ENCODE results near the gene COL4A1. TPM values are rescaled to one million over a fixed set of nuclear protein-coding genes. Genes with fewer than 3 reads are reported as not detected.

The COL4A1 gene
- polyA plus RNA-seq, 1 experiment, result 210 TPM

DNA sequence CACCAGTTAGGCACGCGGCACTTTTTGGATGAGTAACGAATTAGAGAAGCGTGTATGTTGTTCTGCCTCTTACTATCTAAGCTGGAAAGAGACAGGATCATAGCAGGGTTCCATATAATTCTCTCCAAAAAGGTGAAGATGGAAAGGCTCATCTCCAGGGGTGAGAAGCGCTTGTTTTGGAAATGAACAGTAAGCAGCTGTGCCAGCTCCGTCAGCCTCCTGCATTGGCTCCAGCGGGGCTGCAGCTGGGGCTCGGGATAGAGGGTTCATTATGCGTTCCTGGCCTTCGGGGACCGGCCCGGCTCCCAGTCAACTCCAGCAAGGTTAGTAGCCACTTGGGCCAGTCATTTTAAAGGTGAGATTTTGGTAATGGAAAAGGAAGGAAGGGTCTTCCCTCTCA, 155.5 kb downstream of the COL4A1 start:
- no peak for DNase-seq (ENCODE audit: low read depth, low spot score)
- TF ChIP-seq, protein P1, sequence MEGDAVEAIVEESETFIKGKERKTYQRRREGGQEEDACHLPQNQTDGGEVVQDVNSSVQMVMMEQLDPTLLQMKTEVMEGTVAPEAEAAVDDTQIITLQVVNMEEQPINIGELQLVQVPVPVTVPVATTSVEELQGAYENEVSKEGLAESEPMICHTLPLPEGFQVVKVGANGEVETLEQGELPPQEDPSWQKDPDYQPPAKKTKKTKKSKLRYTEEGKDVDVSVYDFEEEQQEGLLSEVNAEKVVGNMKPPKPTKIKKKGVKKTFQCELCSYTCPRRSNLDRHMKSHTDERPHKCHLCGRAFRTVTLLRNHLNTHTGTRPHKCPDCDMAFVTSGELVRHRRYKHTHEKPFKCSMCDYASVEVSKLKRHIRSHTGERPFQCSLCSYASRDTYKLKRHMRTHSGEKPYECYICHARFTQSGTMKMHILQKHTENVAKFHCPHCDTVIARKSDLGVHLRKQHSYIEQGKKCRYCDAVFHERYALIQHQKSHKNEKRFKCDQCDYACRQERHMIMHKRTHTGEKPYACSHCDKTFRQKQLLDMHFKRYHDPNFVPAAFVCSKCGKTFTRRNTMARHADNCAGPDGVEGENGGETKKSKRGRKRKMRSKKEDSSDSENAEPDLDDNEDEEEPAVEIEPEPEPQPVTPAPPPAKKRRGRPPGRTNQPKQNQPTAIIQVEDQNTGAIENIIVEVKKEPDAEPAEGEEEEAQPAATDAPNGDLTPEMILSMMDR (IDR thresholded peaks at IDR 0.05; ENCODE audit: low read depth, low read length), result no peak
- peaks cover 13% of the 10 kb centered on the region for H3K9me3 ChIP-seq (ENCODE audit: control insufficient read depth, insufficient read depth, low read length)
- H3K27ac ChIP-seq (ENCODE audit: low read depth, low read length), result no peak overlapping the region
- H3K27me3 ChIP-seq (ENCODE audit: control insufficient read depth, insufficient read depth, low read length), result no peaks in the 10 kb centered on the region
- CTCF ChIA-PET, result no interaction called here
- H3K4me3 ChIP-seq (ENCODE audit: low read depth, low read length), result no peak overlapping the region
- POLR2A ChIA-PET, result no interaction called here

GRCh38 chr13:110150384-110151101, 156.4 kb downstream of the COL4A1 start:
- H3K27me3 ChIP-seq (ENCODE audit: control insufficient read depth, insufficient read depth, low read length), result no peaks in the 10 kb centered on the region
- H3K27ac ChIP-seq (ENCODE audit: low read depth, low read length), result no peak overlapping the region
- ChIA-PET CTCF (interaction anchor here (1.2 kb wide), 1 partner anchor 1236 kb away, joined by 4 read pairs; no protein-coding TSS in a partner anchor), POLR2A (no interaction called here)
- H3K4me3 ChIP-seq (ENCODE audit: low read depth, low read length), result no peak overlapping the region
- H3K9me3 ChIP-seq (ENCODE audit: control insufficient read depth, insufficient read depth, low read length), result peaks cover 13% of the 10 kb centered on the region
- TF ChIP-seq, protein P1 (IDR thresholded peaks at IDR 0.05; ENCODE audit: low read depth, low read length), result no peak
- DNase-seq (ENCODE audit: low read depth, low spot score), result no peak

- POLR2A ChIA-PET, result no interaction called here
- CTCF ChIA-PET, result interaction anchor here (0.9 to 2.0 kb wide), 4 partner anchors 10 to 1234 kb away, joined by 3 to 4 read pairs (median 4); no protein-coding TSS in a partner anchor
- Histone ChIP-seq H3K27me3 (ENCODE audit: control insufficient read depth, insufficient read depth, low read length) (no peaks in the 10 kb centered on the region), H3K9me3 (ENCODE audit: control insufficient read depth, insufficient read depth, low read length) (peaks cover 13% of the 10 kb centered on the region), H3K27ac (ENCODE audit: low read depth, low read length) (no peak overlapping the region), H3K4me3 (ENCODE audit: low read depth, low read length) (no peak overlapping the region)
- TF ChIP-seq, protein P1 (IDR thresholded peaks at IDR 0.05; ENCODE audit: low read depth, low read length), result no peak
- DNase-seq (ENCODE audit: low read depth, low spot score), result no peak
Observed at GRCh38 chr13:110149036-110149435, 157.9 kb downstream of the COL4A1 start.

DNA sequence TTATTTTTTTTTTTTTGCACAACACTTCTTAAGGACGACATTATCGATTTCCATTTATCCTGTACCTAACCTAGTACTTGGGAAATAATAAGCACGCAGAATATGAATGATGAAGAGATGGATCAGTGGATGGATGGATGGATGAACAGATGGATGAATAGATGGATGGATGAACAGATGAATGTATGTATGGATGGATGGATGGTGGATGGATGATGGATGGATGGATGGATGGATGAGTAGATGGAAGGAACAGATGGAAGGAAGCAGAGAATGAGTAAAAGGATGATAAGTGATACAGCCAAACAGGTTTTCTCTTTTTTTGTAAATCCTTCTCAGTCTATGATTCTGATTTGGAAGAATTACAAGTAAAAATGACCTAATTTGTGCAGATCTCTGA, 166.9 kb downstream of the COL4A1 start:
- Histone ChIP-seq H3K27ac (ENCODE audit: low read depth, low read length) (no peak overlapping the region), H3K4me3 (ENCODE audit: low read depth, low read length) (no peak overlapping the region), H3K27me3 (ENCODE audit: control insufficient read depth, insufficient read depth, low read length) (no peaks in the 10 kb centered on the region), H3K9me3 (ENCODE audit: control insufficient read depth, insufficient read depth, low read length) (no peaks in the 10 kb centered on the region)
- no peak for DNase-seq (ENCODE audit: low read depth, low spot score)
- ChIA-PET POLR2A (no interaction called here), CTCF (interaction anchor here (0.6 kb wide), 1 partner anchor 399 kb away, joined by 4 read pairs; no protein-coding TSS in a partner anchor)
- TF ChIP-seq, protein P1 (IDR thresholded peaks at IDR 0.05; ENCODE audit: low read depth, low read length), result no peak

DNA sequence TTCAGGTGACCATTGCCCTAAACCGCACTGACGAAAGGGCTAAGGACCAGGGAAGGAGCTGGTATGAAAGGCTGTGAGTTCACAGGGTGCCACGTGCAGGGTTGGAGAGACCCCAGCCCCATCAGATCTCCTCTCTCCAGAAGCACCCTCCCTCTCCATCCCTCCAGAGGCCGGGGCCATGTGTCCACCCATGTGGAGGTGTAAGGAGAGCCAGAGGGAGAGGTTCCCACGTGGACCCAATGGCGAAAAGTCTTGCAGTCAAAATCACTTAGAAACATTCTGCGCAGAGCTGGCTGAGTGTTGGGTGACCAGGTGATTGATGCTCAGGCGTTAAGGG, 168.3 kb downstream of the COL4A1 start:
- Histone ChIP-seq H3K27ac (ENCODE audit: low read depth, low read length) (no peak overlapping the region), H3K27me3 (ENCODE audit: control insufficient read depth, insufficient read depth, low read length) (no peaks in the 10 kb centered on the region), H3K9me3 (ENCODE audit: control insufficient read depth, insufficient read depth, low read length) (no peaks in the 10 kb centered on the region), H3K4me3 (ENCODE audit: low read depth, low read length) (peak overlapping the region; percentile 67)
- TF ChIP-seq, protein P1 (IDR thresholded peaks at IDR 0.05; ENCODE audit: low read depth, low read length), result no peak
- no peak for DNase-seq (ENCODE audit: low read depth, low spot score)
- ChIA-PET POLR2A (no interaction called here), CTCF (interaction anchor here (0.9 kb wide), 1 partner anchor 10 kb away, joined by 3 read pairs; no protein-coding TSS in a partner anchor)

Measured in AG04450 (cell line).